GM23338 (cell line): ENCODE results near the gene AGFG1. TPM values are rescaled to one million over a fixed set of nuclear protein-coding genes. Genes with fewer than 3 reads are reported as not detected.

ENCODE experiments used
- ATAC-seq: fragments of 200-7000 bp; cut with Tn5 transposase; 3 replicates; pipeline ENCODE4 v1.9.1; 2020
- DNase-seq: peaks from one replicate; pipeline ENCODE4 v3.0.0-alpha.2; 2015; ENCODE audit warnings: low spot score
- H2AFZ ChIP-seq: fragments of 200-600 bp; sonication (generic); 2 replicates; pipeline ENCODE4 v1.8.0; 2016; ENCODE audit warnings: antibody characterized with exemption, mild to moderate bottlenecking, moderate library complexity
- H3F3A ChIP-seq: fragments of 200-600 bp; sonication (generic); replicated peaks from 2 replicates; pipeline ENCODE4 v1.8.0; 2017; ENCODE audit warnings: antibody characterized with exemption, mixed run types, low read depth
- H3K27ac ChIP-seq: fragments of 200-600 bp; sonication (generic); 2 replicates; pipeline ENCODE4 v1.6.1; 2016; ENCODE audit warnings: low read depth
- H3K27me3 ChIP-seq: fragments of 200-600 bp; sonication (generic); 2 replicates; pipeline ENCODE4 v1.8.0; 2016; ENCODE audit warnings: mild to moderate bottlenecking, mixed run types, moderate library complexity; ENCODE audit not compliant: insufficient read depth
- H3K36me3 ChIP-seq: fragments of 200-600 bp; sonication (generic); 2 replicates; pipeline ENCODE4 v1.8.0; 2016; ENCODE audit warnings: mild to moderate bottlenecking; ENCODE audit not compliant: insufficient read depth
- H3K4me1 ChIP-seq: fragments of 200-600 bp; sonication (generic); 2 replicates; pipeline ENCODE4 v1.8.0; 2016; ENCODE audit warnings: mild to moderate bottlenecking, moderate library complexity; ENCODE audit not compliant: insufficient read depth
- H3K4me2 ChIP-seq: fragments of 200-600 bp; sonication (generic); 2 replicates; pipeline ENCODE4 v1.7.1; 2017; ENCODE audit warnings: mixed run types
- H3K4me3 ChIP-seq: fragments of 200-600 bp; sonication (generic); 2 replicates; pipeline ENCODE4 v1.6.1; 2016; ENCODE audit warnings: mixed run types
- H3K79me2 ChIP-seq: fragments of 200-600 bp; sonication (generic); replicated peaks from 2 replicates; pipeline ENCODE4 v1.8.0; 2017; ENCODE audit warnings: mild to moderate bottlenecking; ENCODE audit not compliant: insufficient read depth
- H3K9me2 ChIP-seq: fragments of 200-600 bp; sonication (generic); 2 replicates; pipeline ENCODE4 v1.8.0; 2017; ENCODE audit not compliant: insufficient read depth
- H4K20me1 ChIP-seq: fragments of 200-600 bp; sonication (generic); replicated peaks from 2 replicates; pipeline ENCODE4 v1.8.0; 2017; ENCODE audit warnings: mild to moderate bottlenecking; ENCODE audit not compliant: insufficient read depth
- H3K27ac Mint-ChIP-seq: 2 replicates; pipeline ENCODE4 v1.8.0; 2020; ENCODE audit warnings: inconsistent platforms, mild to moderate bottlenecking, moderate library complexity, mixed read lengths
- H3K27me3 Mint-ChIP-seq: 3 replicates; pipeline ENCODE4 v1.8.0; 2022; ENCODE audit warnings: low read depth, mild to moderate bottlenecking, moderate library complexity, mixed read lengths, inconsistent platforms; ENCODE audit not compliant: insufficient read depth, poor library complexity
- H3K36me3 Mint-ChIP-seq: 3 replicates; pipeline ENCODE4 v1.8.0; 2021; ENCODE audit warnings: low read depth, mild to moderate bottlenecking, inconsistent platforms, moderate library complexity, mixed read lengths
- H3K4me1 Mint-ChIP-seq: 3 replicates; pipeline ENCODE4 v1.8.0; 2020; ENCODE audit warnings: mild to moderate bottlenecking, inconsistent platforms, mixed read lengths
- H3K4me3 Mint-ChIP-seq: 3 replicates; pipeline ENCODE4 v1.8.0; 2021; ENCODE audit warnings: moderate library complexity, mild to moderate bottlenecking, inconsistent platforms, mixed read lengths
- H3K9me3 Mint-ChIP-seq: 3 replicates; pipeline ENCODE4 v1.8.0; 2020; ENCODE audit warnings: moderate library complexity, mild to moderate bottlenecking, inconsistent platforms, mixed read lengths
- CREB1 ChIP-seq: fragments of 250-450 bp; sonication (Bioruptor Pico); IDR thresholded peaks from 2 replicates; pipeline ENCODE4 v1.5.0; 2020; ENCODE audit warnings: low read depth, mild to moderate bottlenecking, moderate library complexity
- CTCF ChIP-seq, 2 experiments: fragments of 200-600 bp in 1 of 2; sonication (generic) in 1 of 2; conservative IDR thresholded peaks; 2 replicates each; pipeline versions ENCODE4 v1.5.1 to v1.6.1; 2016 to 2017; ENCODE audit warnings: antibody characterized with exemption in 2 of 2, low read depth in 2 of 2, mild to moderate bottlenecking in 2 of 2, moderate library complexity in 1 of 2
- ETS1 ChIP-seq: IDR thresholded peaks from 2 replicates; pipeline ENCODE4 v1.6.1; 2016; ENCODE audit warnings: antibody characterized with exemption
- EZH2 ChIP-seq: fragments of 200-600 bp; sonication (generic); IDR thresholded peaks from one replicate; pipeline ENCODE4 v1.8.0; 2017; ENCODE audit warnings: antibody characterized with exemption, mild to moderate bottlenecking, low read depth; ENCODE audit not compliant: unreplicated experiment
- EZH2phosphoT487 ChIP-seq: fragments of 200-600 bp; sonication (generic); IDR thresholded peaks from one replicate; pipeline ENCODE4 v1.8.1; 2018; ENCODE audit warnings: antibody characterized with exemption; ENCODE audit not compliant: unreplicated experiment
- NANOG ChIP-seq: IDR thresholded peaks from 2 replicates; pipeline ENCODE4 v1.6.1; 2016; ENCODE audit warnings: antibody characterized with exemption, borderline replicate concordance
- POLR2AphosphoS5 ChIP-seq: IDR thresholded peaks from 2 replicates; pipeline ENCODE4 v1.6.1; 2016; ENCODE audit warnings: antibody characterized with exemption, low read depth
- REST ChIP-seq: IDR thresholded peaks from one replicate; pipeline ENCODE4 v1.6.1; 2018; ENCODE audit warnings: antibody characterized with exemption; ENCODE audit not compliant: unreplicated experiment
- STAT1 ChIP-seq: IDR thresholded peaks from one replicate; pipeline ENCODE4 v1.6.1; 2016; ENCODE audit warnings: antibody characterized with exemption; ENCODE audit not compliant: unreplicated experiment
- ZNF331 ChIP-seq: fragments of 250-450 bp; sonication (Bioruptor Pico); IDR thresholded peaks from 2 replicates; pipeline ENCODE4 v1.5.0; 2020; ENCODE audit warnings: low read depth, mild to moderate bottlenecking, moderate library complexity
- ZNF462 ChIP-seq: fragments of 250-450 bp; sonication (Bioruptor Pico); IDR thresholded peaks from 2 replicates; pipeline ENCODE4 v1.5.0; 2020; ENCODE audit warnings: mild to moderate bottlenecking, moderate library complexity
- polyA plus RNA-seq: library from polyadenylated mRNA; unstranded; fragments of >200 nt; fragmentation: Nextera tagmentation; extraction: Ambion mirVana; gene quantifications from 2 replicates; pipeline ENCODE4 v1.2.1, GENCODE V29; 2016
- total RNA-seq: library from RNA; depleted of rRNA; stranded (reverse); fragments of >200 nt; shearing (Covaris generic); gene quantifications from 2 replicates; pipeline ENCODE4 v1.2.3, GENCODE V29; 2014

Gene AGFG1
- total and polyA plus RNA-seq, 2 experiments from 2014 or later, result 14.5 to 113 TPM

GRCh38 chr2:227566012-227566411, 94.1 kb downstream of the AGFG1 start (continued):
- TF ChIP-seq REST, result no peak
- no peak for TF ChIP-seq EZH2phosphoT487
- TF ChIP-seq CTCF (conservative IDR thresholded peaks at IDR 0.05; ENCODE audit: low read depth in 2 of 2), result no peak

- no peaks in the 10 kb centered on the region for H3K36me3 ChIP-seq
- no peaks in the 10 kb centered on the region for H4K20me1 ChIP-seq
- no peak overlapping the region for H3K4me2 ChIP-seq
- no peaks in the 10 kb centered on the region for H3K9me2 ChIP-seq
- H3K27ac ChIP-seq, result no peak overlapping the region
- Mint-ChIP-seq H3K36me3 (no peaks in the 10 kb centered on the region), H3K9me3 (no peaks in the 10 kb centered on the region), H3K27ac (no peak overlapping the region), H3K4me1 (peaks cover 23% of the 10 kb centered on the region; the same call in 2 of the 3 replicates), H3K27me3 (no peaks in the 10 kb centered on the region), H3K4me3 (no peak overlapping the region)
- no peak overlapping the region for H2AFZ ChIP-seq
- no peaks in the 10 kb centered on the region for H3K27me3 ChIP-seq
- no peak overlapping the region for H3K4me3 ChIP-seq
- H3F3A ChIP-seq, result no peaks in the 10 kb centered on the region
- no peak for TF ChIP-seq CREB1 (CRISPR knock-in tag)
- TF ChIP-seq ZNF462 (CRISPR knock-in tag), result no peak
- no peak for TF ChIP-seq CTCF (conservative IDR thresholded peaks at IDR 0.05; ENCODE audit: low read depth in 2 of 2)
- TF ChIP-seq ZNF331 (CRISPR knock-in tag), result no peak
- TF ChIP-seq STAT1, result no peak
- no peak for TF ChIP-seq NANOG
- TF ChIP-seq ETS1, result no peak
- TF ChIP-seq EZH2phosphoT487, result no peak
- no peak for TF ChIP-seq POLR2AphosphoS5
- TF ChIP-seq EZH2, result no peak
- no peaks in the 10 kb centered on the region for H3K79me2 ChIP-seq
- DNase-seq (no peak), ATAC-seq (no peak)
- peaks cover 12% of the 10 kb centered on the region; the same call in 1 of the 2 replicates for H3K4me1 ChIP-seq
Observed at GRCh38 chr2:227568852-227569169, 96.9 kb downstream of the AGFG1 start.
